Activated B cell treated with CpG ODN at 0.5 μM for 24 hours (primary cell): ENCODE results near the gene CDKAL1. TPM values are rescaled to one million over a fixed set of nuclear protein-coding genes. Genes with fewer than 3 reads are reported as not detected.
"Not testable (repeated sequence)": the region's sequence is repeated elsewhere in the genome, so short reads cannot be mapped to it uniquely, and the experiment has no call there.

Experiments used
- ATAC-seq: fragments of 200-7000 bp; cut with Tn5 transposase; one replicate; pipeline ENCODE4 v1.10.0; 2021; ENCODE audit warnings: low read depth, mild to moderate bottlenecking, moderate library complexity
- CTCF ChIA-PET: fragments of 350-600 bp; sonication (Branson Sonifier 250); formaldehyde crosslinking; loops from one replicate; lab custom pipeline; 2021; ENCODE audit warnings: antibody characterized with exemption; lab: Charles Lee
- POLR2A ChIA-PET: fragments of 350-600 bp; sonication (Branson Sonifier 250); formaldehyde crosslinking; loops from one replicate; lab custom pipeline; 2021; ENCODE audit warnings: antibody characterized with exemption; lab: Charles Lee
- DNase-seq: peaks from one replicate; pipeline ENCODE4 v3.0.0; 2022
- H3K27ac Mint-ChIP-seq: one replicate; pipeline ENCODE4 v1.8.0; 2020; ENCODE audit warnings: mixed read lengths
- H3K27me3 Mint-ChIP-seq: one replicate; pipeline ENCODE4 v1.8.0; 2021; ENCODE audit warnings: mixed read lengths
- H3K36me3 Mint-ChIP-seq: one replicate; pipeline ENCODE4 v1.8.0; 2021; ENCODE audit warnings: low read depth, mixed read lengths
- H3K4me1 Mint-ChIP-seq: one replicate; pipeline ENCODE4 v1.8.0; 2021; ENCODE audit warnings: mixed read lengths
- H3K4me3 Mint-ChIP-seq: one replicate; pipeline ENCODE4 v1.8.0; 2020; ENCODE audit warnings: mild to moderate bottlenecking, mixed read lengths
- H3K9me3 Mint-ChIP-seq: one replicate; pipeline ENCODE4 v1.8.0; 2020; ENCODE audit warnings: mixed read lengths
- intact Hi-C: fragments of 100-400 bp; cut with micrococcal nuclease; formaldehyde crosslinking; loops from one replicate; pipeline ENCODE4 v1.15.1; 2024
- total RNA-seq: library from RNA; stranded (reverse); gene quantifications from 2 replicates; pipeline ENCODE4 v1.2.3, GENCODE V29; 2022
- TF ChIP-seq, protein P1 (sequence below): fragments of 200-600 bp; IDR thresholded peaks from one replicate; pipeline ENCODE4 v1.8.0; 2022; ENCODE audit warnings: antibody characterized with exemption, mild to moderate bottlenecking

Gene CDKAL1
- total RNA-seq, 1 donor from 2014 or later: 31.9 TPM

DNA sequence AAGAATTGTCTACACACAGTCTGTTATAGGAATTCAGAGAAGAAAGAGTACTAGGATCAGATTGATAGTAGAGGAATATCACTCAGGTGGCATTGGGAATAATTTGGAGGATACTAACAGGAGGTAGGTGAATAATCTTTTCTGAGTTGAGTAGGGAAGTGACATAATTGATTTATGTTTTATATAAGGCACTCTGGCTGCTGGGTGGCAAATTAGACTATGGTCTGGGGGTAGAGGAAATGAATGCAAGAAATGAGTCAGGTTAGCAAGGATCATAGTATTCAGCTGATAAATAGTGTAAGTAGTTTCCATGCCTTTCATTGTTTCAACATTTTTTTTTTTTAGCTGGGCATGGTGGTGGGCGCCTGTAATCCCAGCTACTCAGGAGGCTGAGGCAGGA is 113.3 kb downstream of the CDKAL1 start:
- H3K4me1 Mint-ChIP-seq: peaks cover 2% of the 10 kb centered on the region
- no peak overlapping the region for H3K27ac Mint-ChIP-seq
- CTCF ChIA-PET: no interaction called here
- ATAC-seq (no peak), DNase-seq (no peak)
- H3K36me3 Mint-ChIP-seq: peaks cover 46% of the 10 kb centered on the region
- peaks cover 2% of the 10 kb centered on the region for H3K9me3 Mint-ChIP-seq
- H3K27me3 Mint-ChIP-seq: no peaks in the 10 kb centered on the region
- POLR2A ChIA-PET: no interaction called here
- TF ChIP-seq, protein P1, sequence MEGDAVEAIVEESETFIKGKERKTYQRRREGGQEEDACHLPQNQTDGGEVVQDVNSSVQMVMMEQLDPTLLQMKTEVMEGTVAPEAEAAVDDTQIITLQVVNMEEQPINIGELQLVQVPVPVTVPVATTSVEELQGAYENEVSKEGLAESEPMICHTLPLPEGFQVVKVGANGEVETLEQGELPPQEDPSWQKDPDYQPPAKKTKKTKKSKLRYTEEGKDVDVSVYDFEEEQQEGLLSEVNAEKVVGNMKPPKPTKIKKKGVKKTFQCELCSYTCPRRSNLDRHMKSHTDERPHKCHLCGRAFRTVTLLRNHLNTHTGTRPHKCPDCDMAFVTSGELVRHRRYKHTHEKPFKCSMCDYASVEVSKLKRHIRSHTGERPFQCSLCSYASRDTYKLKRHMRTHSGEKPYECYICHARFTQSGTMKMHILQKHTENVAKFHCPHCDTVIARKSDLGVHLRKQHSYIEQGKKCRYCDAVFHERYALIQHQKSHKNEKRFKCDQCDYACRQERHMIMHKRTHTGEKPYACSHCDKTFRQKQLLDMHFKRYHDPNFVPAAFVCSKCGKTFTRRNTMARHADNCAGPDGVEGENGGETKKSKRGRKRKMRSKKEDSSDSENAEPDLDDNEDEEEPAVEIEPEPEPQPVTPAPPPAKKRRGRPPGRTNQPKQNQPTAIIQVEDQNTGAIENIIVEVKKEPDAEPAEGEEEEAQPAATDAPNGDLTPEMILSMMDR: no peak
- no peak overlapping the region for H3K4me3 Mint-ChIP-seq
- intact Hi-C loops: no loop called here

DNA sequence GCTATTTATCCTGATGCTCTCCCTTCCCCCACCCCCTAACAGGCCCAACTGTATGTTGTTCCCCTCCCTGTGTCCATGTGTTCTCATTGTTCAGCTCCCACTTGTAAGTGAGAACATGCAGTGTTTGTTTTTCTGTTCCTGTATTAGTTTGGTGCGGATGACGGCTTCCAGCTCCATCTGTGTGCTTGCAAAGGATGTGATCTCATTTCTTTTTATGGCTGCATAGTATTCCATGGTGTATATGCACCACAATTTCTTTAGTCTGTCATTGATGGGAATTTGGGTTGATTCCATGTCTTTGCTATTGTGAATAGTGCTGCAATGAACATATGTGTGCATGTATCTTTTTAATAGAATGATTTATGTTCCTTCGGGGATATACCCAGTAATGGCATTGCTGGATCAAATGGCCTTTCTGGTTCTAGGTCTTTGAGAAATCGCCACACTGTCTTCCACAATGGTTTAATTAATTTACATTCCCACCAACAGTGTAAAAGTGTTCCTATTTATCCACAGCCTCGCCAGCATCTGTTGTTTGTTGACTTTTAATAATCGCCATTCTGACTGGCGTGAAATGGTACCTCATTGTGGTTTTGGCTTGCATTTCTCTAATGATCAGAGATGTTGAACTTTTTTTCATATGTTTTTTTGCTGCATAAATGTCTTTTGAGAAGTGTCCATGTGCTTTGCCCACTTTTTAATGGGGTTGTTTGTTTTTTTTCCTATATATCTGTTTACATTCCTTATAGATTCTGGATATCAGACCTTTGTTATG is 115.6 kb downstream of the CDKAL1 start:
- POLR2A ChIA-PET: interaction anchor here (0.6 kb wide), 1 partner anchor 939 kb away, joined by 5 read pairs; no protein-coding TSS in a partner anchor
- H3K9me3 Mint-ChIP-seq, H3K27ac Mint-ChIP-seq, CTCF ChIA-PET, H3K27me3 Mint-ChIP-seq, H3K4me1 Mint-ChIP-seq, DNase-seq, intact Hi-C loops, ATAC-seq, H3K4me3 Mint-ChIP-seq: not testable (repeated sequence)
- peaks cover 48% of the 10 kb centered on the region for H3K36me3 Mint-ChIP-seq

DNA sequence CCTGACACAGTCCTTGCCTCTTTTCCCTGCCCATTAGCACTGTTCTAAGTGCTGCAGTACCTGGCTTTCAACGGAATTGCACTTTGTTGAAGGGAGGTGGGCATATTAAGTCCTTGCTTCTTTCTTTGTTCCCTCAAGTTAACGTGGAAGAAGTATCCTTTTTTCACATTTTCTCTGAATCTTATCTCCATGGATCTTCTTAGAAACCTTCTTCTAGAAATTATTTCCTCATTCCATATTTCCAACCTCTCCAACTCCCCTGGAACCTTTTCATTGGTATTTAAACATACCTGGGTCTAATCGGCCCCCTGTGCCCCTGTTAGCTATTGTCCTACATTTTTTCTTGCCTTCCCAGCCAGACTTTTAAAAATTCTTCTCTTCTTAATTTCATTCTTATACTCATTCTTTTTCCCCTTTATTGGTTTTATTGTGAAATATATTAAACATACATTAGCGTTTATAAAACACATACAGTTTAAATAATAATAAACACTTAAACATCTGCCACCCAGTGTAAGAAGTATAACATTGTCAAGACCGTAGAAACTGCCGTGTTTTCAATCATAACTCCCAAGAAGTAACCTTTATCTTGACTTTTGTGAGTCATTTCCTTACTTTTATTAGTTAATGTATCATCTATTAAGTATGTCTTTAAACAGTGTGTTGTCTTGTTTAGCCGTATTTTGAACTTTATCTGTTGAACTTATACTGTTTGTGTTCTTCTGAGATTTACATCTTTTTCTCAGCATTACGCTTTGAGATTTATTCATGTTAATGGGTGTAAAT is 118.2 kb downstream of the CDKAL1 start:
- ChIA-PET POLR2A (no interaction called here), CTCF (no interaction called here)
- Mint-ChIP-seq H3K27me3 (no peaks in the 10 kb centered on the region), H3K36me3 (peaks cover 44% of the 10 kb centered on the region), H3K27ac (no peak overlapping the region), H3K9me3 (peaks cover 2% of the 10 kb centered on the region), H3K4me1 (peaks cover 2% of the 10 kb centered on the region), H3K4me3 (no peak overlapping the region)
- DNase-seq: no peak
- TF ChIP-seq, protein P1: no peak
- ATAC-seq: no peak
- intact Hi-C loops: no loop called here

DNA sequence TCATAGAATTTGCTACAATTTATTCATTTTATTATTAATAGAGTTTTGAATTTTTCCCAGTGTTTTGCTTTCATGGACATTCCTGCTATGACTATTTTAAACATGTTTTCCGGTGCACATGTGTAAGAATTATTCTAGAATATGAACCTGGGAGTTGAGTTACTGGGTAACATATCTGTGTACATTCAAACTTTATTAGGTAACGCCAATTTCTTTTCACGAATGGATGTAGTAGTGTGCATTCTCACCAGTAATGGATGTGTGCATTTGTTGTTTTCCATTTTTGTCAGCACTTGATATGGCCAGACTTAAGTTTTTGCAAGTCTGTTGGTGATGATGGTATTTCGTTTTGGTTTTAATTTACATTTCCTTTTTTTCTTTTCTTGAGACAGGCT is 118.8 kb downstream of the CDKAL1 start:
- Mint-ChIP-seq H3K27me3 (no peaks in the 10 kb centered on the region), H3K9me3 (peaks cover 2% of the 10 kb centered on the region), H3K4me1 (peaks cover 2% of the 10 kb centered on the region), H3K36me3 (peaks cover 41% of the 10 kb centered on the region), H3K27ac (no peak overlapping the region), H3K4me3 (no peak overlapping the region)
- ChIA-PET CTCF (no interaction called here), POLR2A (no interaction called here)
- ATAC-seq (no peak), DNase-seq (no peak)
- intact Hi-C loops: no loop called here
- TF ChIP-seq, protein P1: no peak

DNA sequence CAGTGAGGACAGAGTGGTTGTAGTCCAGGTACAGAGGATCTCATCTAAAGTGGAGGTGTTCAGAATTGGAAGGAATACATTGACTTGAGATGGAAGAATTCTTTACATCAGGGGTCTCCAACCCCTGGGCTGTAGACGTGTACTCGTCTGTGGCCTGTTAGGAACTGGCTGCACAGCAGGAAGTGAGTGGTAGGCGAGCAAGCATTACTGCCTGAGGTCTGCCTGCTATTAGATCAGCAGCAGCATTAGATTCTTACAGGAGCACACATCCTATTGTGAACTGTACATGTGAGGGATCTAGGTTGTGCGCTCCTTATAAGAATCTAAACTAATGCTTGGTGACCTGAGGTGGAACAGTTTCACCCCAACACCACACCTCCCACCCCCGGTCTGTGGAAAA is 121.1 kb downstream of the CDKAL1 start:
- H3K4me1 Mint-ChIP-seq: peaks cover 8% of the 10 kb centered on the region
- H3K27me3 Mint-ChIP-seq: no peaks in the 10 kb centered on the region
- intact Hi-C loops: no loop called here
- H3K9me3 Mint-ChIP-seq: no peaks in the 10 kb centered on the region
- no peak overlapping the region for H3K27ac Mint-ChIP-seq
- peaks cover 27% of the 10 kb centered on the region for H3K36me3 Mint-ChIP-seq
- TF ChIP-seq, protein P1: no peak
- POLR2A ChIA-PET: no interaction called here
- H3K4me3 Mint-ChIP-seq: no peak overlapping the region
- CTCF ChIA-PET: no interaction called here
- ATAC-seq: no peak
- no peak for DNase-seq
